ENCODE data around the gene HOOK2. TPM values are rescaled to one million over a fixed set of nuclear protein-coding genes. Genes with fewer than 3 reads are reported as not detected.
"Not testable (repeated sequence)": the region's sequence is repeated elsewhere in the genome, so short reads cannot be mapped to it uniquely, and the experiment has no call there.

The HOOK2 gene
- total RNA-seq, 1 experiment from 2014 or later: 14.3 TPM

GRCh38 chr19:12800466-12800770 is 25.1 kb upstream of the HOOK2 start:
- H3K4me1 ChIP-seq (ENCODE audit: control insufficient read depth, insufficient read depth, low read length): peaks cover 11% of the 10 kb centered on the region
- ATAC-seq: no peak
- ChIA-PET POLR2A (no interaction called here), CTCF (no interaction called here)
- H3K9me3 ChIP-seq (ENCODE audit: control insufficient read depth, insufficient read depth, low read depth, low read length): no peaks in the 10 kb centered on the region
- H3K4me3 ChIP-seq (ENCODE audit: low read depth in 2 of 2, low read length in 2 of 2): no peak overlapping the region; a peak in 2 of 4 replicates
- TF ChIP-seq SIN3A (IDR thresholded peaks at IDR 0.05; ENCODE audit: borderline replicate concordance, insufficient read depth, low read depth, low read length) (no peak), TCF7L2 (IDR thresholded peaks at IDR 0.05; ENCODE audit: low read depth, low read length) (no peak), CTCF (IDR thresholded peaks at IDR 0.05) (no peak), REST (IDR thresholded peaks at IDR 0.05; ENCODE audit: insufficient read depth in 1 of 2, low read depth in 2 of 2, low read length in 1 of 2) (no peak), POLR2AphosphoS5 (IDR thresholded peaks at IDR 0.05; ENCODE audit: low read depth, low read length) (no peak)
- in situ Hi-C loops (cut with HindIII; ENCODE audit: low pct_unique_long_range_greater_than_20kb, low sequenced_read_pairs) (no loop called here), intact Hi-C loops (cut with micrococcal nuclease; ENCODE audit: unreplicated experiment) (no loop called here)
- DNase-seq (ENCODE audit: low read depth, low spot score): no peak
- peaks cover 4% of the 10 kb centered on the region; the same call in 1 of the 2 replicates for H3K36me3 ChIP-seq (ENCODE audit: control insufficient read depth, insufficient read depth, low read length)
- no TSS peak for BruUV-seq (replicated peaks)
- no peaks in the 10 kb centered on the region for H3K27me3 ChIP-seq (ENCODE audit: control insufficient read depth, insufficient read depth, low read length)
- no peak overlapping the region for H3K27ac ChIP-seq (ENCODE audit: low read length)

GRCh38 chr19:12799742-12800465 is 24.6 kb upstream of the HOOK2 start:
- no peak for DNase-seq (ENCODE audit: low read depth, low spot score)
- Histone ChIP-seq H3K4me1 (ENCODE audit: control insufficient read depth, insufficient read depth, low read length) (peaks cover 11% of the 10 kb centered on the region), H3K27me3 (ENCODE audit: control insufficient read depth, insufficient read depth, low read length) (no peaks in the 10 kb centered on the region), H3K4me3 (ENCODE audit: low read depth in 2 of 2, low read length in 2 of 2) (no peak overlapping the region), H3K9me3 (ENCODE audit: control insufficient read depth, insufficient read depth, low read depth, low read length) (no peaks in the 10 kb centered on the region), H3K36me3 (ENCODE audit: control insufficient read depth, insufficient read depth, low read length) (peaks cover 4% of the 10 kb centered on the region; the same call in 1 of the 2 replicates), H3K27ac (ENCODE audit: low read length) (no peak overlapping the region)
- intact Hi-C loops (cut with micrococcal nuclease; ENCODE audit: unreplicated experiment): loop anchor here (5.0 kb wide), 1 partner anchor 38 kb away; no protein-coding TSS in a partner anchor
- no peak for TF ChIP-seq REST (IDR thresholded peaks at IDR 0.05; ENCODE audit: insufficient read depth in 1 of 2, low read depth in 2 of 2, low read length in 1 of 2)
- no peak for TF ChIP-seq TCF7L2 (IDR thresholded peaks at IDR 0.05; ENCODE audit: low read depth, low read length)
- no peak for TF ChIP-seq SIN3A (IDR thresholded peaks at IDR 0.05; ENCODE audit: borderline replicate concordance, insufficient read depth, low read depth, low read length)
- TF ChIP-seq CTCF (IDR thresholded peaks at IDR 0.05): no peak
- no peak for TF ChIP-seq POLR2AphosphoS5 (IDR thresholded peaks at IDR 0.05; ENCODE audit: low read depth, low read length)
- CTCF ChIA-PET: interaction anchor here (0.5 to 0.7 kb wide), 5 partner anchors 40 to 747 kb away, joined by 3 read pairs; no protein-coding TSS in a partner anchor
- in situ Hi-C loops (cut with HindIII; ENCODE audit: low pct_unique_long_range_greater_than_20kb, low sequenced_read_pairs): no loop called here
- no TSS peak for BruUV-seq (replicated peaks)
- POLR2A ChIA-PET: no interaction called here
- ATAC-seq: no peak

GRCh38 chr19:12797607-12798006 is 22.3 kb upstream of the HOOK2 start:
- in situ Hi-C loops (cut with HindIII; ENCODE audit: low pct_unique_long_range_greater_than_20kb, low sequenced_read_pairs); H3K27ac ChIP-seq (ENCODE audit: low read length); CTCF ChIA-PET; ATAC-seq; BruUV-seq (replicated peaks); H3K4me3 ChIP-seq (ENCODE audit: low read depth in 2 of 2, low read length in 2 of 2); POLR2A ChIA-PET; H3K27me3 ChIP-seq (ENCODE audit: control insufficient read depth, insufficient read depth, low read length); H3K36me3 ChIP-seq (ENCODE audit: control insufficient read depth, insufficient read depth, low read length); H3K9me3 ChIP-seq (ENCODE audit: control insufficient read depth, insufficient read depth, low read depth, low read length); DNase-seq (ENCODE audit: low read depth, low spot score): not testable (repeated sequence)
- H3K4me1 ChIP-seq (ENCODE audit: control insufficient read depth, insufficient read depth, low read length): peaks cover 11% of the 10 kb centered on the region
- intact Hi-C loops (cut with micrococcal nuclease; ENCODE audit: unreplicated experiment): loop anchor here (5.0 kb wide), 1 partner anchor 35 kb away; no protein-coding TSS in a partner anchor

Data from Panc1 (cell line).